HG03378 (cell line): ENCODE data around the gene PLPPR5.

Source experiments
- ATAC-seq: cut with Tn5 transposase; IDR thresholded peaks from one replicate; pipeline ENCODE4 v1.9.1; 2021; ENCODE audit warnings: mild to moderate bottlenecking, moderate library complexity; ENCODE audit not compliant: unreplicated experiment

PLPPR5 gene

DNA sequence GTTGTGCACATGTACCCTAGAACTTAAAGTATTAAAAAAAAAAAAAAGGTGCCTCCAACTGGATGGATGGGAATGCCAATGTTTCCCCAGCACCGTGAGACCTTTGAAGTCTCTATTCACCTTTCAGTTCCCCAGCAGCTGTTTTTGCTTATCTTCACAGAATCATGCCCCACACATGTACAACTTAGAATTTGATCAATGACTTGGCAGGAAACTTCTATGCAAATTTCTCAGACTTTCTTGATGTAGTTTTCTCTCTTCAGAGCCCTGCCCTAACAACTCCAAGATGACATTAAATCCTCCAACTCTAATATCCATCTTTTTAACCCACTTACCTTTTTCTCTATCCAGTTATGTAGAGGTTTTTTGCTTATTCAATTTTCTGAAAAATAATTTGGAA lies 144.3 kb downstream of the PLPPR5 start:
- no peak for ATAC-seq

DNA sequence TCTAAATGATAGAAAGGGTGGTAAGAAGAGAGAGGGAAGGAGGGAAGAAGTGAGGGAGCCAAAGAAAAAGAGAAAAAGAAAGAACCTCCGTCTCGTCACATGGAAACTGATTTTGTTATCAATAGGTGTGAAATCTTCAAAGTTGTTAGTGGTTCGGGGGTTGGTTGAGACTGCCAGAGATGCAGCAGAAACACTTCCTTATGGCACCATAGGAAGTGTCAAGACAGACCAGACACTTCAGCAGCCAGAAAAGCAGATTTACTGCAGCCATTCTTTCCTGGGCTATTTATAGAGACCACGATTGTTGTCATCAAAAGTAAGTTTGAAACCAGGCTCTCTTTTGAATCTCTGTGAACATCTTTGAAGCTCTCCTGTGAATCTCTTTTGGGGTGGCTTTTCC lies 150.5 kb downstream of the PLPPR5 start:
- no peak for ATAC-seq

DNA sequence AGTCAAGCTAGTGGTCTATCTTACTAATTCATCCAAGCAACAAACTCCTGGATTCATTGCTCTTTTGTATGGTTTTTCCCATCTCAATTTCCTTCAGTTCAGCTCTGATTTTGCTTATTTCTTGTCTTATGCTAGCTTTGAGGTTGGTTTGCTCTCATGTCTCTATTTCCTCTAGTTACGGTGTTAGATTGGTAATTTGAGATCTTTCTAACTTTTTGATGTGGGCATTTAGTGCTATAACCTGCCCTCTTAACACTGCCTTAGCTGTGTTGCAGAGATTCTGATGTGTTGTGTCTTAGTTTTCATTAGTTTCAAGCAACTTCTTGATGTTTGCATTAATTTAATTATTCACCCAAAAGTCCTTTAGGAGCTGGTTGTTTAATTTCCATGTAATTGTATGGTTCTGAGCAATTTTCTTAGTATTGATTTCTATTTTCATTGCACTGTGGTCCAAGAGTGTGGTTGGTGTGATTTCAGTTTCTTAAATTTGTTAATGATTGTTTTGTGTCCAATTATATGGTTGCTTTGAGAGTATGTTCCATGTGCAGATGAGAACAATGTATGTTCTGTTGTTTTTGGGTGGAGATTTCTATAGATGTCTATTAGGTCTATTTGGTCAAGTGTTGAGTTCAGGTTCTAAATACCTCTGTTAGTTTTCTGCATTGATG lies 154.6 kb downstream of the PLPPR5 start:
- peak; percentile 86 for ATAC-seq

DNA sequence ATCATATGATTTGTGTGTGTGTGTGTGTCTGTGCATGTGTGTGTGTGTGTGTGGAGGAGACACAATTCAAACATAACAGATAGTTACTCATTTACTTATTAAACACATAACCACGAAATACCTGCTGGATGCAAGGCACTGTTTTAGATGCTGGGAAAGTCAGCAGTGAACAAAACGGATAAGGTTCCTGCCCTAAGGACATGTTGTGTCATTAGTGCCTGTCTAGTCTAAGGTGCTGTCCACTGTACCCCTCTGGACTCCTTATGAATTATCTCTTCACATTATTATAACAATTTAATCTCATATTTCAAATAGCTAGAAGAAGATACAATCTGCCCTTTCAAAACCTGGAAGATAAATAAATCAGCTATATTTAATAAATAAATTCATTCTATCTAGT lies 162.4 kb downstream of the PLPPR5 start:
- no peak for ATAC-seq
